DMS114 treated with DMSO at 0.1 percent for 48 hours (cell line): Measurements from ENCODE around the gene HOXC12.
A peak's percentile ranks its signal among the peaks of the same experiment; 100 is the strongest.

Source experiments
- DNase-seq: peaks from one replicate; lab custom pipeline; 2025; ENCODE audit not compliant: unreplicated experiment; lab: John Stamatoyannopoulos, UW

HOXC12 gene

DNA sequence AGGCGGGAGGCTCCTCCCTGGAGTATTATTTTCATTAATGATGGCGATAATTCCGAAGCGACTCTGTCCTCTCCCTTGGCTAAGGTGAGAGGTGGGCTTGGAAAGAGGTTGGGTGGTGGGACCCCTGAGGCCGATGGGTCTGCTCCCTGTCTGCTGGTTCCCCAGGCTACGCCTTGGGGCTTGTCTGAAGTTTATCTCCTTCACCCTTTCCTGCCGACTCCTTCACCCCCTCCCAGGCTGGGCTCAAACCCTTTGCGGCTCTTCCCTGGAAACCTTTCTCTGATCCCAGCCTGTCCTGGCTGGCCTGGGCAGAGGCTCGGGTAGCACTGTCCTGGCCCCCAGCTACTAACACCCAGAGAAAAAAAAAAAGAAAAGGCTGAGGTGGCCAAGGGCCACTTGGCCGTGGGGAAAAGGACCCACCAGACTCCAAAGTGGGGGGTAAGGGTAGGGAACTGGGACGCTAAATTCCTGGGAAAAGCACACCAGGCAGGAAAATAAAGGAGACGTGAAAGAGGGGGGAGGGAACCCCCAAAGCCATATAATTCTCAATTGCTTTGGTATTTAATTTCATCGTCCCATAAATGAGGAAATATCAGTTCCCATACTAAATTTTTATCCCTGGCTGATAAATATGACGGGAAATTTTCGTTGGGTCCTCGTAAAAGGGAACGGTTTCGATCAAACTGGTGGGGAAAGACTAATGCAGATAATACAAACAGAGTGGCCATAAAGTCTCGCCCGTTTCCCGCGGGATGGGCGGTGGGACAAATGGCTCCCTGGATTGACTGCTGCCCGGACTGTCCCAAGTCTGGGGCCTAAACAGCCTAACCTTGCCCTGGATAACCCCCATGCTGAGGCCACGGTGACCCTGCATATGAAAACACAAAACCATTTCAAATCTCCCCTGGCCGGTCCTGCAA lies 28.2 kb downstream of the HOXC12 start:
- no peak for DNase-seq

DNA sequence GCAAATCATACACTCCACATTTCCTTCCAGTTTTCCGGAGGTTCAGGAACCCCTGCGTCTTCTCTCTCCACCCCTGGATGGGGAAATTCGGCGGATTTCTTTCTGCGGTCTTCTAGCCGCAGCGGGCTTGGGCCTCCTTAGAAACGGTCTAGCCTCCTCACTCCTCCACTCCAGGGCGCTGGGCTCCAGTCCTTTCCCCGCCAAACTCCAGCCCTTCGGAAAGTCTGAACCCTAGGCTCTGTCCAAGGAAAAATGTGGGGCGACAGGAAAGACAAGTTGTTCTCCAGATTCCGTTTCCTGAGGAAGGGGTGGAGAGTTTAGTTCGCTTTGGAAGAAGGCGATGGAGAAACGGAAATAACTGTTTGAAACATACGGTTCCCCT lies 28.9 kb downstream of the HOXC12 start:
- DNase-seq, result no peak

DNA sequence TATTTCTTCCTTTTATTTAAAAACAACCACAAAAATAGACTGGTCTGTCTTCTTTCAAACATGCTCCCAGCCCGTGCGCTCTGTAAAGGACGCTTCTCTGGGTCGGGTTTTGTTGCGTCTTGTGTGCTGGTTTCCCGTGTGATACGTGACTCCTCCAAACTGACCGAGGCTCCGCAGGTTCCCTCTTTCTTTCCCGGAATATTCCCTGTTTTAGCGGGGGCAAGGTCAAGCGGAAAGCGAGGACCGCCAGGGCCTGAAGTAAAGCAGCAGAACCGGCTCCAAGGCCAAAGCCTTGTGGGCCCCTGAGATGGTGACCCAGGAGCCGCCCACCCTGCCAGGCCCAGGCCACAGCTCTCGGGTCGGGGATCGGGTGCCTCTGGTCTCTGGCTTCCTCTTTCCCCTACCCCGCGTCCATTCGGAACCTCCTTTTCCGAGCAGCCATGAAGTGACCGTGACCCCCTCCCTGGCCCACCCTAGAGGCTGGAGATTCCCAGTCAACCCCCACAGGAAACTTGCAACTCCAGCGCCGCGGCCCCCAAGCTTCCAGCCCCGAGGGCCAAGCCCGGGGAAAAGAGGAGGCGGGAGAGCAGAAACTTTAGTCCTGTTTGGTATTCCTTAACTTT lies 29.4 kb downstream of the HOXC12 start:
- no peak for DNase-seq

DNA sequence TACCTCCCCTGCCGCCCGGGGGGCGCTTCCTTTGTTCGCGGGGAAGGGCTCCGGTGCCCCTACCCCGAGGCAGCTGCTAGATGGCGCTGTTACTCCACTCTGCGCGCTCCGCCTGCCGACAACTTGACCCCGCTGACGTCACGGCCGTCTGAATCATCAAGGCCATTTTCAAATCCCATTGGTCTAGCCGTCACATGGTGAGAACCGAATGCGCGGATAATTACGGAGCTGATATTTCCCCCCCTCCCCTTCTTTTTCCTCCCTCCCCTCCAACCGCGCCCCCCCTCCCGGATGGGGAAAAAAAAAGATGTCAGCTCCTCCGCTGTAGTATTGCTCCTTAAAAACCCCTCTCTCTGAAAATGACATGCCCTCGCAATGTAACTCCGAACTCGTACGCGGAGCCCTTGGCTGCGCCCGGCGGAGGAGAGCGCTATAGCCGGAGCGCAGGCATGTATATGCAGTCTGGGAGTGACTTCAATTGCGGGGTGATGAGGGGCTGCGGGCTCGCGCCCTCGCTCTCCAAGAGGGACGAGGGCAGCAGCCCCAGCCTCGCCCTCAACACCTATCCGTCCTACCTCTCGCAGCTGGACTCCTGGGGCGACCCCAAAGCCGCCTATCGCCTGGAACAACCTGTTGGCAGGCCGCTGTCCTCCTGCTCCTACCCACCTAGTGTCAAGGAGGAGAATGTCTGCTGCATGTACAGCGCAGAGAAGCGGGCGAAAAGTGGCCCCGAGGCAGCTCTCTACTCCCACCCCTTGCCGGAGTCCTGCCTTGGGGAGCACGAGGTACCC lies 30.4 kb downstream of the HOXC12 start, which contains the start of gene HOXC10:
TSS of gene HOXC10 (plus strand) at position 246 of the 791 bp plus-strand sequence. CDS start at position 360, 114 bp downstream.
- peak; percentile 95 for DNase-seq

DNA sequence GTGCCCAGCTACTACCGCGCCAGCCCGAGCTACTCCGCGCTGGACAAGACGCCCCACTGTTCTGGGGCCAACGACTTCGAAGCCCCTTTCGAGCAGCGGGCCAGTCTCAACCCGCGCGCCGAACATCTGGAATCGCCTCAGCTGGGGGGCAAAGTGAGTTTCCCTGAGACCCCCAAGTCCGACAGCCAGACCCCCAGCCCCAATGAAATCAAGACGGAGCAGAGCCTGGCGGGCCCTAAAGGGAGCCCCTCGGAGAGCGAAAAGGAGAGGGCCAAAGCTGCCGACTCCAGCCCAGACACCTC lies 30.9 kb downstream of the HOXC12 start:
- DNase-seq, result no peak

DNA sequence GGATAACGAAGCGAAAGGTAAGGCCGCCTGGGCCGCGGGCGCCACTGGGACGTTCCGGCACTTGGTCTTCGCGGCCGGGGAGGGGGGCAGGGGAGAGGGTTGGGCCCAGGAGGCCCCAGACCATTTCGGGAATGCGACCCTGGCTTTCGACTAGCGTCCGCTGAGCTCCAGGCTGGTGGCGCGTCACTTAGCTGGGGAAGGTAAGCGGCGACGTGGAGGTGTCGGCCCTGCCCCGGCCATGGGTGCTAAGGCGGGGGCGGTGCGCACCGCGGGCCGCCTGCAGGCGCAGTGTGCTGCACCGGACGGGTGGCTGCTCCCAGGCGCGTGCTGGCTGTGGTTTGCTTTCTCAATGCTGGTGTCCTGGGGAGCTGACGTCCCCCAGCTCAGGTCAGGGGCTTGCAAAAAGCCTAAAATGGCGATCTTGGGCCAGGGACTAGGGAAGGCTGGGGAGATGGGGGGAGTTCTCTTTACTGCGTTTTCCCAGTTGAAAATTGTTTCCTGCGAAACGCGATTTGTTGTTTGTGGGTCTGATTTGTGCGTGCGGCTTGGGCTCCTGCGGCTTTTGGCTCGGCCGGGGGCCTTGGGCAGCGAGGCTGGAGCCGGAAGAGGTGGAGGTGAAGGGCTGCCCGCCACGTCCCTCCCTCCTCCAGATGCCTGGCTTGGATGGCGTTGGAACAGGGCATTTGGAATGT lies 31.4 kb downstream of the HOXC12 start:
- DNase-seq, result no peak

DNA sequence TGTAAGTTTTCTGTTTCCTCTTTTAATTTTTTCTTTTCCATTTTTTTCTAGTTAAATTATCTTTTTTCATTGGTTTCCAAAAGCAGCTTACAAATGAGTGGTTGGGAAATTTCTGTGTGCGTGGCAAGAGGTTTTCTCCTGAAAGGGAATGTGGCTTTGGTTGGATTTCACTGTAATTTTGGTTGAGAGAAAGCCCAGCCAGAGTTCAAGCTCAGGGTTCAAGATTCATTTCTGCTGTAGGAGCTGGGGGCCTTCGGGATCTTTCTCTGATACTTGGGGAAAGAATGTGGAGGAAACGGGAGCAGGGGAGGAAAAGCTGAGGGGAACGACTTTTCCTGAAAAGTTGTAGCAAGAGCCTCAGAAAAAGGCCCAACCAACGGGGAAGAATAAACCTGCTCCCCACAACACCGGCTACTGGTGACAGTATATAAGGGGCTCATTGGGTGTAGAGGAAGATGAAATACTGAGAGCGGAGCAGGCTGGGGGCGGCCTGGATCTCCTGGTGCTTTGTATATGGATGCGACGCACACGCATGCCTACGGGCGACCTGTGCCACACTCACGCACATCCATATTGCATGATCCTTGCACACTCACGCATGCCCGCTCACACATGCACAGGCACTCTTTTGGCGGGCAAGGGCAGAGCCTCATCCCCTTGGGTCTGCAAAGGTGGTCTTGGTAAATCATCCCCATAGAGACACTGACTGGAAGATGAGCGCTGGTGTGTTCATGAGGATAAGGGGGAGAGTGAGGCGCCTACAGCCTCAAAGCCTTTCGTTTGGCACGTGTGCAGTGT lies 32.2 kb downstream of the HOXC12 start:
- no peak for DNase-seq

DNA sequence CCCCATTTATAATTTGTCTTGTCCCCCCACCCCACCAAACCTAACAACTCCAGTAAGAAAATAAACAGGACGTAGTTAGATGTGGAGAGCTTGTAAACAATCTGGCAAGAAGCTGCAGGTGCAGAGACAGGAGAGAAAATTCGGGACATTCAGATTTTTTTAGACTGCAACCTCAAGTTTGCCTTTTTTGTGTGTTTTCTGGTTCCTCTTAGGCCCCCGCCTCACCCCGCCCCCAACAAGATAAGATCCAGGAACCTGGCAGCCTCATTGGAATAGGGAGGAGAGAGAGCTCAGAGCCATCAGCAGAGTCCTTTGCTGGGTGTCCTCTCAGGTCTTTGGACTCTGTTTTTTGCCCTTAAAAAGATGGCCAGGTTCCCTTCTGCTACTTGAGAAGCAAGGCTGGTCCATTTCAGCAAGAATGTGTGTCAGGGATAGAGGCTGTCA lies 33.1 kb downstream of the HOXC12 start:
- DNase-seq, result no peak

DNA sequence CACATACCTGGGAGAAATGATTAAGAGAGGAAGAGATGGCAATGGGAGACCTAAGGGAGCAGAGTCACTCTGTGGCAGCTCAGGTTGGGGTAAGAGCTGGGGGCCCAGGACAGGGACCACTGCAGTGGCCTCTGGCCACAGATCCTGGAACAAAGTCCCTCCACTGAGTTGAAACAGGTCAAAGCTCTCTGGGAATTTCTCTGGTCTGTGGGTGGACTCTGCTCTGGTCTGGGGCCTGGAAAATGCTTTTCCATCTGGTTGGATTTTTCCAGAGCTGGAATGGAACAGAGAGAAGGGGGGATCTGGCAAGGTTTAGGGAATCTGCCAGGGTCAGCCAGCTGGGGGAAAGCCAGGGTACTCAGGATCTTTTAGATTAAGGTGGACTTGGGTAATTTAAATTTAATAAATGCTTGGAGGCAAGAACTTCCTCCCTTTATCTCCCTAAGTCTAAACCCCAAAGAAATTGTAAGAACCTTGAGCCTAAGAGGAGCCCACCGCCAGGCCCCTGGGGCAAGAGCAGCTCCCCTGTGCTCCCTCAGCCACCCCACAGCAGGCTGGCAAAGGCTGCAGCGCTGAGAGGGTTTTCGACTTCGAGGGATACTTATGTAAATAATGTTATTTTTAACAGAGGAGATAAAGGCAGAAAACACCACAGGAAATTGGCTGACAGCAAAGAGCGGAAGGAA lies 34.0 kb downstream of the HOXC12 start:
- no peak for DNase-seq

DNA sequence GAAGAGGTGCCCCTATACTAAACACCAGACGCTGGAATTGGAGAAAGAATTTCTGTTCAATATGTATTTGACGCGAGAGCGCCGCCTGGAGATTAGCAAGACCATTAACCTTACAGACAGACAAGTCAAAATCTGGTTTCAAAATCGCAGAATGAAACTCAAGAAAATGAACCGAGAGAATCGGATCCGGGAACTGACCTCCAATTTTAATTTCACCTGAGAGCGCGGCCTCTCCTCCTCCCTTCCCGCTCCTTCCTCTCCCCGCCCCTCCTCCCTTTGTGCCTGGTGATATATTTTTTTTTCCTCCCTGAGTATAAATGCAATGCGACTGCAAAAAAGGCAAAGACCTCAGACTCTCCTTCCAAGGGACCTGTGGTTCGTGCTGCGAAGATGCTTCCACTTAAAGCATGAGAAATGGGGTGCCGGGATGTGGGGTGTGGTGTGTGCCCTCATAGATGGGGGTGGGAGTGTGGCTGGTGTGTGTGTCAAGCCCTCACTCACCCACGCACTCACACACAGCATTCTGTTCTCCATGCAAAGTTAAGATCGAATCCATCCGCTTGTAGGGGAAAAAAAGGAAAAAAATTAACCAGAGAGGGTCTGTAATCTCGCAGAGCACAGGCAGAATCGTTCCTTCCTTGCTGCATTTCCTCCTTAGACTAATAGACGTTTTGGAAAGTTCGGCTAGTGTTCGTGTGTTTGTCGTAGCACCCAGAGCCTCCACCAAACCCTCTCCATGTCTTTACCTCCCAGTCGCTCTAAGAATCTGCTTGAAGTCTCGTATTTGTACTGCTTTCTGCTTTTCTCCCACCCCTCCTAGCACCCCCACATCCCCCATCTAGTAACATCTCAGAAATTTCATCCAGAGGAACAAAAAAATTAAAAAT lies 34.8 kb downstream of the HOXC12 start:
- peak; percentile 35 for DNase-seq

DNA sequence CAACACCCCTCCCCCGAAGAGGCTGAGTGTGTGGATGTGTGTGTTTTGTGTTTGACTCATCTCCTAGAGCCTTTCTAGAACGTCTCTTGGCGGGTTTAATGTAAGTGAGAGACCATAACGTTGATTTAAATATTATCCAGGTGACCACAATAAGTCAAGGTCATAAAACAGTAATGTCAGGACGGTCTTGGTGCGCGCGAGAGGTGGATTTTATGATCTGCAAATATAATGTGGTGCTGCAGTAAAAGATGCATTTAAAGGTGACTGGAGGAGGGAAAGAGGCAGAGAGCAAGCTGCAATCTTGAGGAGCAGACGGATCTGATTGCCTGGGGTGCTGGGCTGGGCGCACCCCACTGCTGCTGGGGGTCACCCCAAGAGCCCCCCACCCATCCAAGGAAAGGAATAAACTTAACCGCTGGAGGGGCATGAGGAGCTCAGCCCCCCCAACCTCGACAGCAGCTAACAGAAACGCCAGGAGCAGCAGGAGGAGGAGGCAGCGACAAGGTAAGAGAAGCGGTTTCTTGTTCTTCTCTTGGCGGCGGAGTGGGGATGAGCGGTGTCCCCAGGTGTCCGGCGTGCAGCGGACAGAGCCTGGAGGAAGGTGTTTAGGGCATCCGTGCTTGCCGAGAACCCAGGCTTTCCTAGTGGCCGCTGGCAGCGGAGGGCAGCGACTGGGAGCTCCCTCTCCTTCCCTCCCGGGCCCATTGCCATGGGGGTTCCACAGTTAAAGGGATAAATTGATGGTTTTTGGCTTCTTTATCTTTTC lies 35.8 kb downstream of the HOXC12 start:
- DNase-seq, result no peak

DNA sequence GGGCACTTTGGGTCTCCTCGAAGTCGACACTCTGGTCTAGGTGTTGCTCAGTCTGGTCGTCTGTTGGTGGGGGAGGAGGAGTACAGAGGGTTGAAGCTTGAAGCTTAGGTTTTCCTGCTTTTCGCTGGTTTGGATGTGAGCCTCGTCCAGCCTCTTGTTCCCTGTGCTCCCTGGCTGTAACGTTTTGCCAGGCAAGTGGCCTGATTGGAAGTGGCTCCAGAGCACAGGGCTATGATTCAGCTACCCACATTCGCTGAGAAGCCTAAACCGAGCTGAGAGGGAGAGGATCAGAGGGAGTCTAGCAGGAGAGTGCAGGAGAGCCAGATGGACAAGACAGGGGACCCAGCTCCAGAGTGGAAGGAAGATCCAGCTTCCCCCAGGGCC lies 36.4 kb downstream of the HOXC12 start:
- DNase-seq, result no peak

DNA sequence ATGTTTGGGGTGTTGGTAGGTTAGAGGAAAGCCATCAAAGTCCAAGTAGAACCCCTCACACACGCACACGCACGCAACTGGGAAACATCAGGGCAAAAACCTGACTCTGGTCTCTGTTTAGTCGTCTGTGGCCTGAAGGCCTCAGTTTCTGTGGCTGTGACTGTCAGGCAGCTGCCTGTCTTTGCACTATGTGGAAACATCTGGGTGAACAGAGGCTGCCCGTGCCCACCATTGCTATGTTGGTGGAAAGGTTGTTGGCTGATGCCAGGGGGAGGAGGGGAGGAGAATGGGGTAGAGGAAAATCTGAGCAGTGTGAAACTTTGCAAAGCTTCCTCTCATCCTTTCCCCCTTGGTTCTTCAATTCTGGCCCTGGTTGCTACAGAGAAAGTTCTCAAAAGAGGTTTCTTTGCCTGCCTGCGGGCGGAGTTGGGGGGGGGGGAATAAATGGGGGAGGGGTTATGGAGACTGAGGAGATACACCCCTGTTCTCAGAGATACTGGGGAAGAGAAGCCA lies 37.7 kb downstream of the HOXC12 start:
- DNase-seq, result no peak

DNA sequence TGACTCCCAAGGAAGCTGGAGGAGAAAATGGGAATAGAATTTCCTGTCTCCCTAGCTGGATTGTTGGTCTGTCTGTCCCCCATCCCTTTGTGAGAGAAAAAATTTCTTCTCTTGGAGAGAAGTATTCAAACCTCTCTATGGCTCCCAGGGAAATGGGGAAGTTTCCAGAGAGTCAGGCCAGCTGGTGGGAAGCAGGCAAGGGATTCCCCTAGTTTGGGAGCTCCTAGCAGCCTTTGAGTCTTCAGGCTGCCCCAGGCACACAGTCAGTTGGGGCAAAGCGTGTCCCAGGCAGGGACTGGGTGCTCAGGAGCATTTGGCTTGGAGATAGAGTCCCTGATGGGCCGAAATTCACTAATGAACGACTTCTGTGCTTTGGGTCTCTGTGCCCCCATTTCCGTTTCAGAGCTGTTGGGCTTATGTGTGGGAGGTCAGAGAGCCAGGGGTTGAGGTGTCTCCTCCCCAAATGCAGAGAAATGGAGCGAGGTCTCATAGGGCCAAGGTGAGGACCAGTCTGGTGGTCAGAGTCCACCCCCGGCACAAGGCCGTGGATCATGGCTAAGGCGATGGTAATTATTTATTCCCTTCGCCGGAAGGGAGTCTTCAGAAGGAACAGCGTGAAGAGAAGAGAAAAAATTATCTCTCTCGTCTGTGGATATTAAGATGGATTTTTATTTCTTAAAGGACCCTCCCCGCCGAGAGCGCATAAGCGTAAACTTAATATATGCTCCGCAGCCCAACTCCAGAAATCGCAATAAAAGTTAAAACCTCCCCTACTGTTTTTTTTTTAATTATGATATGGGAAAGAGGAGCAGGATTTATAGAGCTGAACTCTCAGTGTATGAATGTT lies 38.7 kb downstream of the HOXC12 start:
- no peak for DNase-seq

DNA sequence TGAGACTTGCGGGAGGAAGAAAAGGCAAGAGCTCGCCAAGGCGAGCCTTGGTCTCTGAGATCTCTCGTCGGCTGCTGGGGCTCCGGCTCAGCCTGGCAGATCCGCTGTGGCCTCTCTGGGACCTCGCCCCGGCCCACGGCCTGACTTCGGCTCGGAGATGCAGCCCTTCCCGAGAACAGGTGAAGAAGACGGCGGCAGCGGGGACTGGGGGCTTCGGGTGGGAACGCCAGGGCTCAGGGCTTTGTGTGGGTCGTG lies 39.2 kb downstream of the HOXC12 start:
- no peak for DNase-seq

DNA sequence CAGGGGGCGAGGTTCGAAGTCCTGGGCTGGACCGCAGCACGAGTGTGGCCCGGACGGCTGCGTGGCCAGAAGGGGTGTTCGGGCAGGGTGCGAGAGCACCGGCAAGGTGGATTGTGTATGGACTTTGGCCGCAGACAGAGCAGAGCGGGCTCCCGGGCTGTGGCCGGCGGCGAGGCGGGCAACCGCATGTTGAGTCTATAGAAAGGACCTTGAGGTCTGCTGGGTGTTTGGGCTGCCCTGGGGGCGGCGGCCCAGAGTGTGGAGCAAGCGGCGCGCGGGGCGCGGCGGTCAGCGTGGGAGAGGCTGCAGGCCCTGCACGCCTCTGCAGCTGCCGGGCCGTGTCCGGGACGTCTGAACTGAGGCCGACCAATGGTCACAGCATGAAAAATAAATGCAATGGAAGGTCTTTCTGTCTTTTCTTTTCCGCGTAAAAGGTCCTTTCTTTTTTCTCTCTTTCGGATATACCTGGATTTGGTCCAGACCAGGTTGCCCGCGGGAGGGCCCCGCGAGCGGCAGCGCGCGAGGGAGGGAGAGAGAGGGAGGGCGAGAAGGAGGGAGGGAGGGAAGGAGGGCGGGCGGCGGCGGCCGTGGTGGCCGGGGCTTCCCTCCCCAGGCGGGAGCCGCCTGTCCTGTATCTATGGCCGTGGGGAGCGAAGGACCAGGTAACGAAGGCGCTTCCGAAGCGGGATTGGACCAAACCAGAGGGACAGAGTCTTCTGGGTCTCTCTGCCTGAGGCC lies 39.7 kb downstream of the HOXC12 start:
- no peak for DNase-seq

DNA sequence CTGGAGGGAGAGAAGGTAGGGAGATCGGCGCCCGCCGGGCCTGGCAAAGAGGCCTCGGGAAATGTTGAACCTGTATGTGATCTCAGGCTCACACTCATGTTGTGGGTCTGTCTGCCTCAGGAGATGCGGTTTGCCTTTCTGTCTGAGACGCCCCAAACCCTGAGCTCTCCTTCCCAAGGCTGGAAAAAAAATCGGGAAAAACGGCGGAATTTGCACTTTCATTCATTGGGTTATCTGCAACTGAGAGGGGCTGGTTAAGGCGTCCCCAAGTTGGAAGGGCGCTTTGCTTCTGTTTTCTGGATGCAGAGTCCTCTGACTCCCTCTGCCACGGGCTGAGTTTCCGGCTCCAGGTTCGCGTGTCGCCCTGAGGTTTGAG lies 40.3 kb downstream of the HOXC12 start:
- no peak for DNase-seq
